ENCODE measurements around the gene SELENOV. TPM values are rescaled to one million over a fixed set of nuclear protein-coding genes. Genes with fewer than 3 reads are reported as not detected.

Gene SELENOV
- total and polyA plus RNA-seq, 9 of the 15 experiments (the other 6 are each of a cell fraction or from before 2014, with no cell fraction given) = 0.04 to 0.09 (median 0.06) TPM; not detected in 4

DNA sequence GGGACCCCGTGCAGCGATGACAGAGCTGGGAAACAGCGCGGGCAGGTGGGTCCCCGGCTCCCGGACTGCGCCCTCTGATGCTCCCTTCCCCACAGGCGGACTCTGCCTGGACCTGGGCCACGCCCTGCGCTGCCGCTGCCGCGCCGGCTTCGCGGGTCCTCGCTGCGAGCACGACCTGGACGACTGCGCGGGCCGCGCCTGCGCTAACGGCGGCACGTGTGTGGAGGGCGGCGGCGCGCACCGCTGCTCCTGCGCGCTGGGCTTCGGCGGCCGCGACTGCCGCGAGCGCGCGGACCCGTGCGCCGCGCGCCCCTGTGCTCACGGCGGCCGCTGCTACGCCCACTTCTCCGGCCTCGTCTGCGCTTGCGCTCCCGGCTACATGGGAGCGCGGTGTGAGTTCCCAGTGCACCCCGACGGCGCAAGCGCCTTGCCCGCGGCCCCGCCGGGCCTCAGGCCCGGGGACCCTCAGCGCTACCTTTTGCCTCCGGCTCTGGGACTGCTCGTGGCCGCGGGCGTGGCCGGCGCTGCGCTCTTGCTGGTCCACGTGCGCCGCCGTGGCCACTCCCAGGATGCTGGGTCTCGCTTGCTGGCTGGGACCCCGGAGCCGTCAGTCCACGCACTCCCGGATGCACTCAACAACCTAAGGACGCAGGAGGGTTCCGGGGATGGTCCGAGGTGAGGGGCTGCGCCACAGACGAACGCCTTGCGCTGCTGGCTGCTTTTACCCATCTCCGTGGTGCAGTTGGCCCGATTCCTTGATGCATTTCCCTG lies 7.8 kb upstream of the SELENOV start (continued):
- TF ChIP-seq, protein P1, sequence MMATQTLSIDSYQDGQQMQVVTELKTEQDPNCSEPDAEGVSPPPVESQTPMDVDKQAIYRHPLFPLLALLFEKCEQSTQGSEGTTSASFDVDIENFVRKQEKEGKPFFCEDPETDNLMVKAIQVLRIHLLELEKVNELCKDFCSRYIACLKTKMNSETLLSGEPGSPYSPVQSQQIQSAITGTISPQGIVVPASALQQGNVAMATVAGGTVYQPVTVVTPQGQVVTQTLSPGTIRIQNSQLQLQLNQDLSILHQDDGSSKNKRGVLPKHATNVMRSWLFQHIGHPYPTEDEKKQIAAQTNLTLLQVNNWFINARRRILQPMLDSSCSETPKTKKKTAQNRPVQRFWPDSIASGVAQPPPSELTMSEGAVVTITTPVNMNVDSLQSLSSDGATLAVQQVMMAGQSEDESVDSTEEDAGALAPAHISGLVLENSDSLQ (IDR thresholded peaks at IDR 0.05) = no peak
- TF ChIP-seq, protein P2, sequence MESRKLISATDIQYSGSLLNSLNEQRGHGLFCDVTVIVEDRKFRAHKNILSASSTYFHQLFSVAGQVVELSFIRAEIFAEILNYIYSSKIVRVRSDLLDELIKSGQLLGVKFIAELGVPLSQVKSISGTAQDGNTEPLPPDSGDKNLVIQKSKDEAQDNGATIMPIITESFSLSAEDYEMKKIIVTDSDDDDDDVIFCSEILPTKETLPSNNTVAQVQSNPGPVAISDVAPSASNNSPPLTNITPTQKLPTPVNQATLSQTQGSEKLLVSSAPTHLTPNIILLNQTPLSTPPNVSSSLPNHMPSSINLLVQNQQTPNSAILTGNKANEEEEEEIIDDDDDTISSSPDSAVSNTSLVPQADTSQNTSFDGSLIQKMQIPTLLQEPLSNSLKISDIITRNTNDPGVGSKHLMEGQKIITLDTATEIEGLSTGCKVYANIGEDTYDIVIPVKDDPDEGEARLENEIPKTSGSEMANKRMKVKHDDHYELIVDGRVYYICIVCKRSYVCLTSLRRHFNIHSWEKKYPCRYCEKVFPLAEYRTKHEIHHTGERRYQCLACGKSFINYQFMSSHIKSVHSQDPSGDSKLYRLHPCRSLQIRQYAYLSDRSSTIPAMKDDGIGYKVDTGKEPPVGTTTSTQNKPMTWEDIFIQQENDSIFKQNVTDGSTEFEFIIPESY (CRISPR knock-in tag; IDR thresholded peaks at IDR 0.05) = peak; percentile 83
- TF ChIP-seq SAFB (IDR thresholded peaks at IDR 0.05; ENCODE audit: borderline replicate concordance, low read depth, low read length) = peak; percentile 40; the same call in 1 of the 2 replicates
- TF ChIP-seq, protein P3, sequence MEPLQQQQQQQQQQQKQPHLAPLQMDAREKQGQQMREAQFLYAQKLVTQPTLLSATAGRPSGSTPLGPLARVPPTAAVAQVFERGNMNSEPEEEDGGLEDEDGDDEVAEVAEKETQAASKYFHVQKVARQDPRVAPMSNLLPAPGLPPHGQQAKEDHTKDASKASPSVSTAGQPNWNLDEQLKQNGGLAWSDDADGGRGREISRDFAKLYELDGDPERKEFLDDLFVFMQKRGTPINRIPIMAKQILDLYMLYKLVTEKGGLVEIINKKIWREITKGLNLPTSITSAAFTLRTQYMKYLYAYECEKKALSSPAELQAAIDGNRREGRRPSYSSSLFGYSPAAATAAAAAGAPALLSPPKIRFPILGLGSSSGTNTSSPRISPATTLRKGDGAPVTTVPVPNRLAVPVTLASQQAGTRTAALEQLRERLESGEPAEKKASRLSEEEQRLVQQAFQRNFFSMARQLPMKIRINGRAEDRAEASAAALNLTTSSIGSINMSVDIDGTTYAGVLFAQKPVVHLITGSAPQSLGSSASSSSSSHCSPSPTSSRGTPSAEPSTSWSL (CRISPR knock-in tag; IDR thresholded peaks at IDR 0.05; ENCODE audit: borderline replicate concordance) = peak; percentile 35; the same call in 1 of the 2 replicates
- no peak for TF ChIP-seq CREB1 (IDR thresholded peaks at IDR 0.05)
- no peak for TF ChIP-seq CREB1 (CRISPR knock-in tag; IDR thresholded peaks at IDR 0.05)
- TF ChIP-seq, protein P4, sequence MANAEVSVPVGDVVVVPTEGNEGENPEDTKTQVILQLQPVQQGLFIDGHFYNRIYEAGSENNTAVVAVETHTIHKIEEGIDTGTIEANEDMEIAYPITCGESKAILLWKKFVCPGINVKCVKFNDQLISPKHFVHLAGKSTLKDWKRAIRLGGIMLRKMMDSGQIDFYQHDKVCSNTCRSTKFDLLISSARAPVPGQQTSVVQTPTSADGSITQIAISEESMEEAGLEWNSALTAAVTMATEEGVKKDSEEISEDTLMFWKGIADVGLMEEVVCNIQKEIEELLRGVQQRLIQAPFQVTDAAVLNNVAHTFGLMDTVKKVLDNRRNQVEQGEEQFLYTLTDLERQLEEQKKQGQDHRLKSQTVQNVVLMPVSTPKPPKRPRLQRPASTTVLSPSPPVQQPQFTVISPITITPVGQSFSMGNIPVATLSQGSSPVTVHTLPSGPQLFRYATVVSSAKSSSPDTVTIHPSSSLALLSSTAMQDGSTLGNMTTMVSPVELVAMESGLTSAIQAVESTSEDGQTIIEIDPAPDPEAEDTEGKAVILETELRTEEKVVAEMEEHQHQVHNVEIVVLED (CRISPR knock-in tag; IDR thresholded peaks at IDR 0.05) = peak; percentile 37; the same call in 1 of the 2 replicates
- TF ChIP-seq MXI1 (IDR thresholded peaks at IDR 0.05; ENCODE audit: low read depth, low read length) = peak; percentile 59; the same call in 1 of the 2 replicates
- no peak for TF ChIP-seq U2AF2 (optimal IDR thresholded peaks at IDR 0.05; ENCODE audit: low read depth, low read length)
- TF ChIP-seq SAFB2 (IDR thresholded peaks at IDR 0.05; ENCODE audit: borderline replicate concordance, low read depth, low read length, severe bottlenecking) = no peak
- TF ChIP-seq U2AF1 (optimal IDR thresholded peaks at IDR 0.05; ENCODE audit: low read depth, low read length) = no peak
- TF ChIP-seq CTBP1 (IDR thresholded peaks at IDR 0.05; ENCODE audit: borderline replicate concordance) = peak; percentile 100
- peak in 1 of 2 experiments; percentile 38; a peak in 1 of 4 replicates for TF ChIP-seq RCOR1 (IDR thresholded peaks at IDR 0.05; ENCODE audit: borderline replicate concordance in 1 of 2, low read depth in 2 of 2, low read length in 2 of 2)
- TF ChIP-seq ZKSCAN3 (CRISPR knock-in tag; IDR thresholded peaks at IDR 0.05) = no peak
- no peak for TF ChIP-seq RBM39 (optimal IDR thresholded peaks at IDR 0.05; ENCODE audit: low read depth, low read length)
- no peak for TF ChIP-seq EZH2 (IDR thresholded peaks at IDR 0.05; ENCODE audit: borderline replicate concordance, low read depth, low read length)
- TF ChIP-seq, protein P5, sequence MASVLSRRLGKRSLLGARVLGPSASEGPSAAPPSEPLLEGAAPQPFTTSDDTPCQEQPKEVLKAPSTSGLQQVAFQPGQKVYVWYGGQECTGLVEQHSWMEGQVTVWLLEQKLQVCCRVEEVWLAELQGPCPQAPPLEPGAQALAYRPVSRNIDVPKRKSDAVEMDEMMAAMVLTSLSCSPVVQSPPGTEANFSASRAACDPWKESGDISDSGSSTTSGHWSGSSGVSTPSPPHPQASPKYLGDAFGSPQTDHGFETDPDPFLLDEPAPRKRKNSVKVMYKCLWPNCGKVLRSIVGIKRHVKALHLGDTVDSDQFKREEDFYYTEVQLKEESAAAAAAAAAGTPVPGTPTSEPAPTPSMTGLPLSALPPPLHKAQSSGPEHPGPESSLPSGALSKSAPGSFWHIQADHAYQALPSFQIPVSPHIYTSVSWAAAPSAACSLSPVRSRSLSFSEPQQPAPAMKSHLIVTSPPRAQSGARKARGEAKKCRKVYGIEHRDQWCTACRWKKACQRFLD (CRISPR knock-in tag; IDR thresholded peaks at IDR 0.05) = peak; percentile 56; the same call in 1 of the 2 replicates
- TF ChIP-seq HOXB6 (CRISPR knock-in tag; IDR thresholded peaks at IDR 0.05; ENCODE audit: borderline replicate concordance) = no peak
- no peak for TF ChIP-seq PURB (CRISPR knock-in tag; IDR thresholded peaks at IDR 0.05; ENCODE audit: low read depth)
- peak; percentile 40; the same call in 1 of the 2 replicates for TF ChIP-seq ZNF24 (IDR thresholded peaks at IDR 0.05)

Measured in K562 (cell line).